HepG2 (cell line): ENCODE results near the gene ABHD2. TPM values are rescaled to one million over a fixed set of nuclear protein-coding genes. Genes with fewer than 3 reads are reported as not detected.

Experiments used
- ATAC-seq: fragments of 200-7000 bp; cut with Tn5 transposase; 3 replicates; pipeline ENCODE4 v1.9.1; 2020; ENCODE audit warnings: mild to moderate bottlenecking, moderate library complexity
- BruUV-seq: library from RNA; stranded (reverse); fragments of 400-500 nt; replicated peaks from 2 replicates; lab custom pipeline; 2021; lab: Mats Ljungman, UMichigan
- CTCF ChIA-PET: fragments of 300-600 bp; formaldehyde crosslinking; extraction: SDS; loops from one replicate; lab custom pipeline; 2021; ENCODE audit warnings: low total read pairs, inconsistent platforms, low intra/inter-chr PET ratio; lab: Yijun Ruan, JAX
- POLR2A ChIA-PET: fragments of 350-600 bp; sonication (Branson Sonifier 250); formaldehyde crosslinking; loops from one replicate; lab custom pipeline; 2020; ENCODE audit warnings: antibody characterized with exemption, inconsistent platforms; lab: Yijun Ruan, JAX
- DNase-seq: peaks from one replicate; pipeline ENCODE4 v3.0.0-alpha.2; 2015; ENCODE audit warnings: low spot score
- FAIRE-seq: peaks from 3 replicates; lab custom pipeline; 2011; peaks lifted over from hg19 to GRCh38; lab: Jason Lieb, UNC
- H2AFZ ChIP-seq: one replicate; pipeline ENCODE4 v1.6.1; 2011; ENCODE audit warnings: low read length, inconsistent platforms
- H3K27ac ChIP-seq: fragments of 300-600 bp; 3 replicates; pipeline ENCODE4 v1.8.0; 2011; ENCODE audit warnings: mixed run types, mild to moderate bottlenecking, mixed read lengths, low read length, inconsistent platforms; ENCODE audit not compliant: insufficient read depth; ENCODE audit errors: extremely low read length
- H3K27me3 ChIP-seq, 2 experiments: fragments of 200-600 bp in 1 of 2; 2 replicates in 1 of 2; 3 replicates in 1 of 2; pipeline versions ENCODE4 v1.6.0 to v1.8.0; 2011; ENCODE audit warnings: low read length in 2 of 2, mild to moderate bottlenecking in 2 of 2, moderate library complexity in 2 of 2, inconsistent platforms in 1 of 2; ENCODE audit not compliant: insufficient read depth in 2 of 2, control insufficient read depth in 1 of 2
- H3K36me3 ChIP-seq, 2 experiments: fragments of 200-600 bp in 1 of 2; replicated peaks in 1 of 2; 2 replicates in 1 of 2; 3 replicates in 1 of 2; pipeline versions ENCODE4 v1.5.1 to v1.8.0; 2011; ENCODE audit warnings: low read length in 2 of 2, inconsistent platforms in 1 of 2; ENCODE audit not compliant: insufficient read depth in 2 of 2, control insufficient read depth in 1 of 2
- H3K4me1 ChIP-seq: 2 replicates; pipeline ENCODE4 v1.5.1; 2012; ENCODE audit warnings: low read length, inconsistent platforms; ENCODE audit not compliant: insufficient read depth
- H3K4me2 ChIP-seq: 2 replicates; pipeline ENCODE4 v1.6.0; 2011; ENCODE audit warnings: low read depth, low read length, inconsistent platforms
- H3K4me3 ChIP-seq, 3 experiments: fragments of 200-600 bp in 1 of 3; sonication (generic), shearing (Covaris generic) in 1 of 3; replicated peaks in 1 of 3; 2 replicates each; pipeline ENCODE4 v1.5.1; 2011 to 2016; ENCODE audit warnings: low read length in 3 of 3, inconsistent platforms in 2 of 3, low read depth in 2 of 3, mild to moderate bottlenecking in 2 of 3, control low read depth in 1 of 3, mixed read lengths in 1 of 3; ENCODE audit not compliant: insufficient read depth in 1 of 3
- H3K79me2 ChIP-seq: one replicate; pipeline ENCODE4 v1.6.1; 2011; ENCODE audit warnings: low read length, inconsistent platforms; ENCODE audit not compliant: insufficient read depth
- H3K9ac ChIP-seq: 2 replicates; pipeline ENCODE4 v1.6.0; 2011; ENCODE audit warnings: mild to moderate bottlenecking, low read depth, low read length, inconsistent platforms; ENCODE audit not compliant: insufficient read depth
- H3K9me3 ChIP-seq: 2 replicates; pipeline ENCODE4 v1.5.1; 2012; ENCODE audit warnings: mild to moderate bottlenecking, low read length
- H4K20me1 ChIP-seq: 2 replicates; pipeline ENCODE4 v1.6.0; 2011; ENCODE audit warnings: inconsistent platforms, mild to moderate bottlenecking, low read length, moderate library complexity; ENCODE audit not compliant: insufficient read depth
- CSRNP1 ChIP-seq: sonication (generic); formaldehyde crosslinking; IDR thresholded peaks from 2 replicates; pipeline ENCODE4 v1.8.1; 2023; ENCODE audit warnings: mild to moderate bottlenecking, missing genetic modification reagents
- FOXK1 ChIP-seq: sonication (generic); formaldehyde crosslinking; IDR thresholded peaks from 2 replicates; pipeline ENCODE4 v1.4.0; 2020; ENCODE audit warnings: low read depth, missing genetic modification reagents, borderline replicate concordance
- GFI1 ChIP-seq: sonication (generic); formaldehyde crosslinking; IDR thresholded peaks from 2 replicates; pipeline ENCODE4 v1.5.0; 2020; ENCODE audit warnings: missing genetic modification reagents, mild to moderate bottlenecking, borderline replicate concordance
- GTF3A ChIP-seq: sonication (generic); formaldehyde crosslinking; conservative IDR thresholded peaks from 2 replicates; pipeline ENCODE4 v1.4.0; 2020; ENCODE audit warnings: mild to moderate bottlenecking, missing genetic modification reagents
- HDAC2 ChIP-seq: sonication (generic); formaldehyde crosslinking; IDR thresholded peaks from 2 replicates; pipeline ENCODE4 v1.4.0; 2020; ENCODE audit warnings: missing genetic modification reagents
- SOX6 ChIP-seq, 2 experiments: fragments of 450-650 bp in 1 of 2; sonication (generic) in 1 of 2; formaldehyde crosslinking in 1 of 2; IDR thresholded peaks; 2 replicates each; pipeline versions ENCODE4 v1.4.0 to v1.6.1; 2017 to 2020; ENCODE audit warnings: antibody characterized with exemption in 1 of 2, mild to moderate bottlenecking in 1 of 2, missing genetic modification reagents in 1 of 2
- SP2 ChIP-seq: sonication (generic); formaldehyde crosslinking; IDR thresholded peaks from 2 replicates; pipeline ENCODE4 v1.5.1; 2020; ENCODE audit warnings: mild to moderate bottlenecking, missing genetic modification reagents
- ZFP90 ChIP-seq: sonication (generic); formaldehyde crosslinking; IDR thresholded peaks from 2 replicates; pipeline ENCODE4 v1.8.0; 2022; ENCODE audit warnings: missing genetic modification reagents, mild to moderate bottlenecking, inconsistent platforms, borderline replicate concordance
- ZNF367 ChIP-seq: sonication (generic); formaldehyde crosslinking; IDR thresholded peaks from 2 replicates; pipeline ENCODE4 v1.4.0; 2020; ENCODE audit warnings: missing genetic modification reagents, borderline replicate concordance
- ZNF670 ChIP-seq: sonication (generic); formaldehyde crosslinking; IDR thresholded peaks from 2 replicates; pipeline ENCODE4 v1.8.0; 2022; ENCODE audit warnings: mild to moderate bottlenecking, missing genetic modification reagents, borderline replicate concordance
- ZSCAN25 ChIP-seq: sonication (generic); formaldehyde crosslinking; IDR thresholded peaks from 2 replicates; pipeline ENCODE4 v1.8.0; 2022; ENCODE audit warnings: mild to moderate bottlenecking, missing genetic modification reagents
- WGBS: methylation state at CpG from one replicate; pipeline ENCODE4 v1.1.6; 2017; ENCODE audit warnings: low lambda C conversion rate; 5-methylcytosine and 5-hydroxymethylcytosine counted together
- in situ Hi-C: cut with HindIII; loops from 2 replicates; pipeline ENCODE4 v1.10.0; 2017; ENCODE audit warnings: low pct_unique_long_range_greater_than_20kb; ENCODE audit not compliant: extremely low pct_ligation_motif_present
- intact Hi-C: fragments of 100-400 bp; cut with micrococcal nuclease; formaldehyde crosslinking; loops from one replicate; pipeline ENCODE4 v1.10.0; 2022; ENCODE audit not compliant: unreplicated experiment
- polyA plus RNA-seq, 8 experiments: library from polyadenylated mRNA; depleted of rRNA in 3 of 8; stranded (reverse) in 7 of 8; unstranded in 1 of 8; fragments of >200 nt; fragmentation: Illumina TruSeq in 4 of 8; extraction: Trizol in 4 of 8; gene quantifications; 2 replicates each; pipeline versions ENCODE4 v1.2.1 to v1.2.3, GENCODE V29; 2011 to 2016; ENCODE audit warnings: low read depth in 4 of 8, missing spikeins in 1 of 8, mixed read lengths in 1 of 8; ENCODE audit not compliant: insufficient read depth in 1 of 8
- total RNA-seq, 5 experiments: library from RNA; depleted of rRNA; stranded (reverse); fragments of >200 nt; fragmentation: Illumina TruSeq; extraction: Trizol; gene quantifications; 2 replicates each; pipeline ENCODE4 v1.2.3, GENCODE V29; 2016; ENCODE audit warnings: low read depth in 1 of 5
- TF ChIP-seq, protein P1 (sequence below): sonication (generic); formaldehyde crosslinking; IDR thresholded peaks from 2 replicates; pipeline ENCODE4 v1.4.0; 2020; ENCODE audit warnings: missing genetic modification reagents, mild to moderate bottlenecking, borderline replicate concordance
- TF ChIP-seq, protein P2 (sequence below): IDR thresholded peaks from 2 replicates; pipeline ENCODE4 v1.4.0; 2020; ENCODE audit warnings: mild to moderate bottlenecking, missing genetic modification reagents

The ABHD2 gene
- total and polyA plus RNA-seq, 2 of the 13 experiments (the other 11 are each of a cell fraction or from before 2014, with no cell fraction given): 14.8 to 22.4 TPM

GRCh38 chr15:89093509-89093908 lies 5.3 kb downstream of the ABHD2 start:
- no peak for ATAC-seq

More at GRCh38 chr15:89093509-89093908, 5.3 kb downstream of the ABHD2 start:
- Histone ChIP-seq H3K27me3 (no peaks in the 10 kb centered on the region), H3K9ac (no peak overlapping the region), H3K4me2 (peak overlapping the region; percentile 25), H2AFZ (no peak overlapping the region), H3K4me3 (no peak overlapping the region; a peak in 1 of 6 replicates), H4K20me1 (no peaks in the 10 kb centered on the region), H3K9me3 (no peaks in the 10 kb centered on the region), H3K36me3 (no peaks in the 10 kb centered on the region), H3K4me1 (peaks cover 77% of the 10 kb centered on the region), H3K27ac (peak overlapping the region; percentile 16), H3K79me2 (peaks cover 48% of the 10 kb centered on the region)
- 62% methylated on average over 7 of the region's 7 CpGs for WGBS
- POLR2A ChIA-PET: interaction anchor here (0.6 to 1.3 kb wide), 3 partner anchors 19 to 40 kb away, joined by 3 to 4 read pairs (median 3); no protein-coding TSS in a partner anchor
- CTCF ChIA-PET: no interaction called here
- in situ Hi-C loops: no loop called here
- BruUV-seq: no TSS peak
- FAIRE-seq: no peak
- TF ChIP-seq GTF3A (CRISPR knock-in tag): no peak
- peak; percentile 4; the same call in 1 of the 2 replicates for TF ChIP-seq HDAC2
- no peak for TF ChIP-seq CSRNP1 (CRISPR knock-in tag)
- TF ChIP-seq GFI1 (CRISPR knock-in tag): peak; percentile 39; the same call in 1 of the 2 replicates
- no peak for TF ChIP-seq SOX6 (IDR thresholded peaks at IDR 0.05)
- peak; percentile 30; the same call in 1 of the 2 replicates for TF ChIP-seq SOX6 (CRISPR knock-in tag; IDR thresholded peaks at IDR 0.05)
- no peak for TF ChIP-seq ZNF367
- TF ChIP-seq FOXK1 (CRISPR knock-in tag): no peak
- peak; percentile 57; the same call in 1 of the 2 replicates for TF ChIP-seq ZSCAN25 (CRISPR knock-in tag)
- no peak for TF ChIP-seq ZFP90 (CRISPR knock-in tag)
- no peak for TF ChIP-seq ZNF670 (CRISPR knock-in tag)
- TF ChIP-seq, protein P1, sequence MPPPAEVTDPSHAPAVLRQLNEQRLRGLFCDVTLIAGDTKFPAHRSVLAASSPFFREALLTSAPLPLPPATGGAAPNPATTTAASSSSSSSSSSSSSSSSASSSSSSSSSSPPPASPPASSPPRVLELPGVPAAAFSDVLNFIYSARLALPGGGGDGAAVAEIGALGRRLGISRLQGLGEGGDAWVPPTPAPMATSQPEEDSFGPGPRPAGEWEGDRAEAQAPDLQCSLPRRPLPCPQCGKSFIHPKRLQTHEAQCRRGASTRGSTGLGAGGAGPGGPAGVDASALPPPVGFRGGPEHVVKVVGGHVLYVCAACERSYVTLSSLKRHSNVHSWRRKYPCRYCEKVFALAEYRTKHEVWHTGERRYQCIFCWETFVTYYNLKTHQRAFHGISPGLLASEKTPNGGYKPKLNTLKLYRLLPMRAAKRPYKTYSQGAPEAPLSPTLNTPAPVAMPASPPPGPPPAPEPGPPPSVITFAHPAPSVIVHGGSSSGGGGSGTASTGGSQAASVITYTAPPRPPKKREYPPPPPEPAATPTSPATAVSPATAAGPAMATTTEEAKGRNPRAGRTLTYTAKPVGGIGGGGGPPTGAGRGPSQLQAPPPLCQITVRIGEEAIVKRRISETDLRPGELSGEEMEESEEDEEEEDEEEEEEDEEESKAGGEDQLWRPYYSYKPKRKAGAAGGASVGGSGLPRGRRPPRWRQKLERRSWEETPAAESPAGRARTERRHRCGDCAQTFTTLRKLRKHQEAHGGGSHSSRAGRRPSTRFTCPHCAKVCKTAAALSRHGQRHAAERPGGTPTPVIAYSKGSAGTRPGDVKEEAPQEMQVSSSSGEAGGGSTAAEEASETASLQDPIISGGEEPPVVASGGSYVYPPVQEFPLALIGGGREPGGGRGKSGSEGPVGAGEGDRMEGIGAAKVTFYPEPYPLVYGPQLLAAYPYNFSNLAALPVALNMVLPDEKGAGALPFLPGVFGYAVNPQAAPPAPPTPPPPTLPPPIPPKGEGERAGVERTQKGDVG (CRISPR knock-in tag): no peak
- TF ChIP-seq, protein P2, sequence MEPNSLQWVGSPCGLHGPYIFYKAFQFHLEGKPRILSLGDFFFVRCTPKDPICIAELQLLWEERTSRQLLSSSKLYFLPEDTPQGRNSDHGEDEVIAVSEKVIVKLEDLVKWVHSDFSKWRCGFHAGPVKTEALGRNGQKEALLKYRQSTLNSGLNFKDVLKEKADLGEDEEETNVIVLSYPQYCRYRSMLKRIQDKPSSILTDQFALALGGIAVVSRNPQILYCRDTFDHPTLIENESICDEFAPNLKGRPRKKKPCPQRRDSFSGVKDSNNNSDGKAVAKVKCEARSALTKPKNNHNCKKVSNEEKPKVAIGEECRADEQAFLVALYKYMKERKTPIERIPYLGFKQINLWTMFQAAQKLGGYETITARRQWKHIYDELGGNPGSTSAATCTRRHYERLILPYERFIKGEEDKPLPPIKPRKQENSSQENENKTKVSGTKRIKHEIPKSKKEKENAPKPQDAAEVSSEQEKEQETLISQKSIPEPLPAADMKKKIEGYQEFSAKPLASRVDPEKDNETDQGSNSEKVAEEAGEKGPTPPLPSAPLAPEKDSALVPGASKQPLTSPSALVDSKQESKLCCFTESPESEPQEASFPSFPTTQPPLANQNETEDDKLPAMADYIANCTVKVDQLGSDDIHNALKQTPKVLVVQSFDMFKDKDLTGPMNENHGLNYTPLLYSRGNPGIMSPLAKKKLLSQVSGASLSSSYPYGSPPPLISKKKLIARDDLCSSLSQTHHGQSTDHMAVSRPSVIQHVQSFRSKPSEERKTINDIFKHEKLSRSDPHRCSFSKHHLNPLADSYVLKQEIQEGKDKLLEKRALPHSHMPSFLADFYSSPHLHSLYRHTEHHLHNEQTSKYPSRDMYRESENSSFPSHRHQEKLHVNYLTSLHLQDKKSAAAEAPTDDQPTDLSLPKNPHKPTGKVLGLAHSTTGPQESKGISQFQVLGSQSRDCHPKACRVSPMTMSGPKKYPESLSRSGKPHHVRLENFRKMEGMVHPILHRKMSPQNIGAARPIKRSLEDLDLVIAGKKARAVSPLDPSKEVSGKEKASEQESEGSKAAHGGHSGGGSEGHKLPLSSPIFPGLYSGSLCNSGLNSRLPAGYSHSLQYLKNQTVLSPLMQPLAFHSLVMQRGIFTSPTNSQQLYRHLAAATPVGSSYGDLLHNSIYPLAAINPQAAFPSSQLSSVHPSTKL (CRISPR knock-in tag): peak; percentile 36
- no peak for TF ChIP-seq SP2 (CRISPR knock-in tag)
- DNase-seq: no peak
- intact Hi-C loops: no loop called here
